GM18861 (cell line): ENCODE data around the gene DUOXA2.
A peak's percentile ranks its signal among the peaks of the same experiment; 100 is the strongest.

Experiments
- ATAC-seq: cut with Tn5 transposase; IDR thresholded peaks from one replicate; pipeline ENCODE4 v1.9.1; 2021; ENCODE audit not compliant: unreplicated experiment

The DUOXA2 gene

DNA sequence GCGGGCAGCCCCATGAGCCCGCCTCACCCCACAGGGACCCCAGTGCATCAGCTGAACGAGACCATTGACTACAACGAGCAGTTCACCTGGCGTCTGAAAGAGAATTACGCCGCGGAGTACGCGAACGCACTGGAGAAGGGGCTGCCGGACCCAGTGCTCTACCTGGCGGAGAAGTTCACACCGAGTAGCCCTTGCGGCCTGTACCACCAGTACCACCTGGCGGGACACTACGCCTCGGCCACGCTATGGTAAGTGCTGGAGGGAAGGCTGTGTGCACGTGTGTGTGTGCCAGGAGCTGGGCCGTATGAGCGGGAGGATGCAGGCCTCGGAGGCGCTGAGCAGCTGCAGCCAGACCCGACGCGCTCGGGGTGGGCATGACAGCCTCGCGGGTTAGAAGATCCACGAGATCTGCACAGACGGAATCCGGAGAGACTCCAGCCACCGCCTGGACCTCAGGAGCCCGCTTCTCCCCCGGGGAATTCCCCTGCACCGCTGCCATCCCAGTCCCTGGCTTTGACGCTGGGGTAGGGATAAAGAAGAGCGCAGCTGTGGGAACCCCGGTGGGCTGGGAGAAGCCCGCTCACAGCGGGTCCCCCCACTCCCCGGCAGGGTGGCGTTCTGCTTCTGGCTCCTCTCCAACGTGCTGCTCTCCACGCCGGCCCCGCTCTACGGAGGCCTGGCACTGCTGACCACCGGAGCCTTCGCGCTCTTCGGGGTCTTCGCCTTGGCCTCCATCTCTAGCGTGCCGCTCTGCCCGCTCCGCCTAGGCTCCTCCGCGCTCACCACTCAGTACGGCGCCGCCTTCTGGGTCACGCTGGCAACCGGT is 2.6 kb downstream of the DUOXA2 start:
- ATAC-seq: no peak

GRCh38 chr15:45117308-45118130 is 3.4 kb downstream of the DUOXA2 start:
- ATAC-seq: no peak

DNA sequence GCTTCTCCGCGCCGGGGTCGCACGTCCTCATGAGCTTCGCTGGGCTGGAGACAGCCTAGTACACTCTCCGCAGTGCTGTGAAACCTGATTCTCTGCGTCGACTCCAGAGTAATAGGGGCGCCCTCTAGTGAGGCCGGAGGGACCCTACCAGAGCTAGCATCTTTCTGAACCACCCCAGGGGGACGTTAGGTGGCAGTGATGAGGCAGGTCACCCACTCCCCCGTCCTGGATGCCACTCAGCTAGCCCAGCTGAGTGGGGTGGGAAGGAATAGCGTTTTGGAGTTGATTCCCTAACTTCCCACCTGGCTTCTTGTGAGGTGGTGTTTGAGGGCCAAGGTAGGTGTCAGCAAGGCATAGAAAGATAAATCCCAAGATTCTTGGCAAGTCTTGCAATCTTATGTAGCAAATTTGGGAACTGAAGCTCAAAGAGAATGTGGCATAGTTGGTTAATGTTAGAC is 4.0 kb downstream of the DUOXA2 start:
- peak; percentile 94 for ATAC-seq

DNA sequence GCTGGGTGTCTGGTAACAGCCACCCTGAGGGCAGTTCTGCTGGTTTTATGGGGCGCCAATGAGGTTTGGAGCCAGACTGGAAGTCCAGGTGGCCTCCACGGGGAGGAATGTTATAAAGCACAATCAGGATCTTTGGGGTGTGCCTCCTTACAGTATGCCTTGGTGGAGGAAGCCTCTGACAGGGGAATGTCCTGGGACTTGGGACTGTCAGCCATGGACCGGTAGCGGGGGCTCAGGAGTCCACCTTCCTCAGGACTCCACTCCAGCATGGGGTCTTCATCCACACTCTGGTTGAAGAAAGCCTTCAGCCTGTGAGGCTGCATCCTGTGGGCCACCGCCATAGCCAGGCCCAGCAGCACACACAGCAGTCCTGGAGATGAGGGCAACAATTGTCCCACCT is 4.9 kb downstream of the DUOXA2 start:
- no peak for ATAC-seq

DNA sequence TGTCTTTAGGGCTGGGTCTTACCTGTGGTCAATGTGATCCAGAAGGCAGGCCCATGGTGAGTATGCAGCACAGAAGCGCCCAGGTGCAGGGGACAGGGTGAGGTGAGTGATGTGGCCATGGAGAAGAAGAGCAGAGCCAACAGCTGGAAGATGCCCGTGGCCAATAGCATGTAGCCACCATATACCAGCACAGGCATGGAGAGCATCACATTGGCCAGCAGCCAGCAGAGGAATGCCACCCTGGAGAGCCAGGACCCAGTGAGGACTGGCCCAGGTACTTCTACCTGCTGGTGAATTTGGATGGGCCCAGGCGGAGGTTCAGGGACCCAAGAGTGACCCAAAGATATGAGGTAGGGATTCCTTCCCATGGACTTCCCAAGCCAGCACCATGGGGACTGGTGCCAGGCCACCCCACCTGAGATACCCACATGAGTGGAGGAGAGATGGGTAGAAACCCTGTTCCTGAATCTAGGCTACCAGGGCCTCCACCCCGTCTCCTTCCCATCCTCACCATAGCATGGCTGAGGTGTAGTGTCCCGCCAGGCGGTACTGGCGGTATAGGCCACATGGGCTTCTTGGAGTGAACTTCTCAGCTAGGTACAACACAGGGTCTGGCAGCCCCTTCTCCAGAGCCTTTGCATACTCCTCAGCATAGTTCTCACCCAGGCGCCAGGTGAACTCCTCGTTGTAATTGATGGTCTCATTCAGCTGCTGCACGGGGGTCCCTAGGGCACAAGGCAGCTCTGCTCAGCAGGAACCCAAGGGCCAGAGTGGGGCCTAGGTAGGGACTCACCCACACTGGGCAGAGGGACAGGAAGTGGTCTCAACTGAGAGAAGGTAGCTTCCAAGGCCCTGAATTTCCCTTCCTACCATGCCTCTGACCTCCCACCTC is 6.2 kb downstream of the DUOXA2 start:
- ATAC-seq: no peak

DNA sequence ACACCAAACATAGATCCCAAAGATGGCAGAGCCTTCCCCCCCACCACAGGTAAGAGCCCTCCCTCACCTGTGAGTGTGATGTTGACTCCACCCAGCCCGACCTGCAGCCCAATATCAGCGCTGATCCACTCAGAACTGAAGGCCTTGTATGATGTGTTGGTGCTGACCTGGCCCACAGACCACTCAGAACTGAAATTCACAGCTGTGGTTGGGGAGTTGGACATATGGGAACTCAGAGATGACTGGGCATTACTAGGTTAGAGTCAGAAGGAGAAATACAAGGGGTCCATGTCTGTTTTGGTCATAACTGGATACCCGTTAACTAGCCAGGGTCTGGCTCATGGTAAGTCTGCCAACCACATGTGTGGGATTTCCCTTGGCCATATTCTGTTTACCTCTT is 6.9 kb downstream of the DUOXA2 start:
- no peak for ATAC-seq

- no peak for ATAC-seq
These were observed 7.7 kb downstream of the DUOXA2 start for GRCh38 chr15:45121706-45122417.

GRCh38 chr15:45122719-45123118 is 8.6 kb downstream of the DUOXA2 start:
- no peak for ATAC-seq

- ATAC-seq: no peak
These were observed 9.3 kb downstream of the DUOXA2 start for GRCh38 chr15:45123397-45123796.

GRCh38 chr15:45126535-45127158 is 12.5 kb downstream of the DUOXA2 start:
- no peak for ATAC-seq

- no peak for ATAC-seq
These were observed 15.0 kb downstream of the DUOXA2 start for GRCh38 chr15:45128971-45129639.

- ATAC-seq: no peak
These were observed 15.6 kb downstream of the DUOXA2 start, which contains the start of the genes DUOX1 and DUOXA1 for GRCh38 chr15:45129651-45130129. Gene DUOX1, plus strand, starts transcription at chr15:45129994. Its CDS starts 1,973 bp downstream, at chr15:45131967. Gene DUOXA1, minus strand, starts transcription at chr15:45129879. Its CDS starts 6,865 bp downstream, at chr15:45123014.

DNA sequence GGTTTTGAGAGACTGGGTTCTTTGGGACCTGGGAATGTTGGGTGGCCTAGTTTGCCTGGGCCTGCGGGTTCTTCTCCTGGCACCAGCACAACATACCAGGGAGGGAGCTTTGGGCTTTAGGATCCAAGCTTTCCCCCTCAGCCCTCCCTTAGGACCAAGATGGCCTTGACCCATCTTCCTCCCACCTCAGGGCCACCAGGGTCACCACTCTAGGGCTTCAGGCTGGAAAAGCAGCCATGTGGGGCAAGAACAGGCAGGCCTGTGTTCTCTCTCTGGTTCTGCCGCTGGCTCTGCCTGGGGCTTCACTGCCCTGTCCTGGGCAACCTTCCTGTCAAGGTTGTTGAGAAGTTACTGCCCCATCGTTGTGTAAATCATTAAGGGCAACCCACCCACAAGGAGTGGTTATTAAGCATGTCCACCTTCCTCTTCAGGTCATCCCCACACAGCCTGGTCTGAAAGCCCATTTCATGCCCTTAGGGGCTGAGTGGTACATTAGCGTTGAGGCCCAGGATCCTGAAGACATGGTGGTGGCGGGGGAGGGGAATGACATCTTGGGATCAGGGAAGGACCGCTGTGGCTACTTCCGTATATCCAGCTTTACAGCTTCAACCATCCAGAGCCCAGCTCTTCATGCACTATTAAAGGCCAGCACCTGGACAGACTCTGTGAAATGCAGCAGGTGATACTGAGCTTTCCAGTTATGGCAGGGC is 16.3 kb downstream of the DUOXA2 start:
- no peak for ATAC-seq

DNA sequence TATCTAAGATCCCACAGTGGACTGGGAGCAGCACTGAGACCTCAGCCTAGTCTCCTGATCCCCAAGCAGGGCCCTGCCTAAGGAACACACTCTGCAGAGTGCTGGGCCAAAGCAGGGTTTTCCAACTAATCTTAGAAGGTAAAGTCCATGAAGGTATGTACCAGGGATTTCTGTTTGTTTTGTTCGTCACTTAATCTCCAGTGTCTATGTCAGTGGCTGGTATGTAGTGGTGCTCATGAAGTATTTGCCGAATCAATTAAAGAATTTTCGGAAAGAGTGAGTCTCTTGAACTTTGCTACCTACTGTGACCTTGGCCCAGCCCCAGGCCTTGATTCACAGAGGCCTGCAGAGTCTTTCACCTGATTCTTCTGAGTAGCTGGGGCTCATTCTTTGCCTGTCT is 17.4 kb downstream of the DUOXA2 start:
- ATAC-seq: no peak

DNA sequence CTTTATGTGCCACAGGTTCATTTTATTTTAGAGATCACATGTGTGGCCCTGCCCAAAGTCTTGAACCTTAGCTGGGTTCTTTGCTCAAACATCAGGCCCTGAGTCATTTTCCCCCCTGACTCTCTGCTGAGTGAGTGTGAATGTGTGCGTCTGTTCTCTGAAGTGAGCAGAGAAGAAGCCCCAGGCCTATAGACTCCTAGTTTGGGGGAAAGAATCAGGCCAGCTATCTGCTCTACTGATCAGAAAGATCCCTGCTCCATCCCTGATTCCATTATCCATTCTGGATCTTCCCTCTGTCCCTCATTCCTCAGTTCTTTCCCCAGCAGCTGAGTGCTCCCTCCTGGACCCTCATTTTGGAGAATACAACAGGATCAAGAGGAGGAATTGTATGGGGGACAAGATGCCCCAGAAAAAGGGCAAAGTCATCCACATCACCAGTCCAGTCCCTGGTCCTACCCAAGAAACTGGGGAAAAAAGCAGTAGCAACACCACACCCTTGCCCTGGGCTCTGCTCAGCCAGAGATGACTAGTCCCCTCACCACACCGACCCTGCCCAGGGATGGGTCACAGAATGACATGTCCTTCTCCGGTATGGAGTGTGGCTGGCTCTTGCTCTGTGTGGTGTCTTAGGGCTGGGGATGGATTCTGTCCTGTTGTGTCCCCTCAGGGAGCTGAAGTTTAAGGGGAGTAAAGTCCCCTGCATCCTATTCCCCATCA is 18.9 kb downstream of the DUOXA2 start:
- ATAC-seq: no peak

DNA sequence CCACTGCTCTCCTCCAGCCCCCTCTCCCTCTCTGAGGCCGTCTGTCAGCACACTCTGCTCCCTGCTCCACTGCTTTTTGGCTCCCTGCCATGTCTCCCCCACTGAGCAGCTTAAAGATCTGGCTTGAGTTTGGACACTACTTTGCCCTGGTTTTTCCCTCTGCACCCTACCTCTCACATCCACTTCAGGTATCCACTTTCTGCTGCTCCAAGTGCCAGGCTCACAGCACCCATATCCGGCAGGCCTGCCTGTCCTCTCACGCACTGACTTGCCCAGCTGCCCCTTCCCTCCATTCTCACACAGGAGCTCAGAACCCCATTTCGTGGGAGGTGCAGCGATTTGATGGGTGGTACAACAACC is 19.4 kb downstream of the DUOXA2 start:
- no peak for ATAC-seq

DNA sequence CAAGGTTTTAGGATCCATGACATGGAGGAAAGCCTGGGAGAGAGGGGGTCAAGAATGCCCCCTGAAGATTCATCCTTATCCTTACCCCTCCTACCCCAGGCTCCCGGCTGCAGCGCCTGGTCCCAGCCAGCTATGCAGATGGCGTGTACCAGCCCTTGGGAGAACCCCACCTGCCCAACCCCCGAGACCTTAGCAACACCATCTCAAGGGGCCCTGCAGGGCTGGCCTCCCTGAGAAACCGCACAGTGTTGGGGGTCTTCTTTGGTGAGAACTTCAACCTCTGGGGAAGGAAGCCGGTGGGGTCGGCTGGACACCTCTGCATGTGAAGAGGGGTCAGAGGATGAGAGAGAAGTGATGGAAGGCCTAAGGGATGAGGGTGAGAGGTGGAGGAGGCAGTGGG is 19.9 kb downstream of the DUOXA2 start:
- no peak for ATAC-seq
